Spleen (tissue), 7 donors: ENCODE measurements around the gene DNAAF3.
"Not testable (repeated sequence)": the region's sequence is repeated elsewhere in the genome, so short reads cannot be mapped to it uniquely, and the experiment has no call there.

ENCODE experiments used
- POLR2A ChIP-seq, 3 donors: fragments of 450-650 bp; IDR thresholded peaks; one replicate each; pipeline ENCODE4 v1.5.1; 2017; ENCODE audit warnings: antibody characterized with exemption in 3 of 3, mild to moderate bottlenecking in 1 of 3
- POLR2AphosphoS5 ChIP-seq, 3 donors: sonication (generic); formaldehyde crosslinking; IDR thresholded peaks; one replicate each; pipeline ENCODE4 v1.5.1; 2017; ENCODE audit warnings: antibody characterized with exemption in 3 of 3
- TF ChIP-seq, protein P1 (sequence below), 11 experiments: fragments of 200-600 bp in 7 of 11; fragments of 450-650 bp in 4 of 11; sonication (generic) in 4 of 11; IDR thresholded peaks in 8 of 11; conservative IDR thresholded peaks in 3 of 11; 1 replicate in 7 of 11; 2 replicates in 4 of 11; pipeline versions ENCODE4 v1.4.0 to v1.8.0; 2016 to 2021; ENCODE audit warnings: antibody characterized with exemption in 11 of 11, inconsistent platforms in 4 of 11, mild to moderate bottlenecking in 1 of 11
- donor health status: DM: no; HTN: no; CAD: no; lungs with moderate emphysema.
- donor health status: DM: no; HTN: no; CAD: no.
- donor health status: DM: no; HTN: no; CAD: no.

- TF ChIP-seq, protein P1, sequence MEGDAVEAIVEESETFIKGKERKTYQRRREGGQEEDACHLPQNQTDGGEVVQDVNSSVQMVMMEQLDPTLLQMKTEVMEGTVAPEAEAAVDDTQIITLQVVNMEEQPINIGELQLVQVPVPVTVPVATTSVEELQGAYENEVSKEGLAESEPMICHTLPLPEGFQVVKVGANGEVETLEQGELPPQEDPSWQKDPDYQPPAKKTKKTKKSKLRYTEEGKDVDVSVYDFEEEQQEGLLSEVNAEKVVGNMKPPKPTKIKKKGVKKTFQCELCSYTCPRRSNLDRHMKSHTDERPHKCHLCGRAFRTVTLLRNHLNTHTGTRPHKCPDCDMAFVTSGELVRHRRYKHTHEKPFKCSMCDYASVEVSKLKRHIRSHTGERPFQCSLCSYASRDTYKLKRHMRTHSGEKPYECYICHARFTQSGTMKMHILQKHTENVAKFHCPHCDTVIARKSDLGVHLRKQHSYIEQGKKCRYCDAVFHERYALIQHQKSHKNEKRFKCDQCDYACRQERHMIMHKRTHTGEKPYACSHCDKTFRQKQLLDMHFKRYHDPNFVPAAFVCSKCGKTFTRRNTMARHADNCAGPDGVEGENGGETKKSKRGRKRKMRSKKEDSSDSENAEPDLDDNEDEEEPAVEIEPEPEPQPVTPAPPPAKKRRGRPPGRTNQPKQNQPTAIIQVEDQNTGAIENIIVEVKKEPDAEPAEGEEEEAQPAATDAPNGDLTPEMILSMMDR (IDR thresholded peaks at IDR 0.05 in 8 of 11, conservative IDR thresholded peaks at IDR 0.05 in 3 of 11), result not testable (repeated sequence)
- not testable (repeated sequence) for TF ChIP-seq POLR2AphosphoS5, POLR2A (IDR thresholded peaks at IDR 0.05)
These were observed 10.6 kb downstream of the DNAAF3 start for GRCh38 chr19:55155784-55156183.
